HCT116 (cell line): ENCODE data around the gene HSP90AB1. TPM values are rescaled to one million over a fixed set of nuclear protein-coding genes. Genes with fewer than 3 reads are reported as not detected.

Source experiments
- ATAC-seq: fragments of 200-7000 bp; cut with Tn5 transposase; 2 replicates; pipeline ENCODE4 v1.9.1; 2020; ENCODE audit warnings: mild to moderate bottlenecking, moderate library complexity
- BruUV-seq: library from RNA; stranded (reverse); fragments of 400-500 nt; replicated peaks from 2 replicates; lab custom pipeline; 2021; lab: Mats Ljungman, UMichigan
- CTCF ChIA-PET: fragments of 300-600 bp; sonication (Branson Sonifier 250); formaldehyde crosslinking; loops from one replicate; lab custom pipeline; 2021; ENCODE audit warnings: antibody characterized with exemption; lab: Charles Lee
- POLR2A ChIA-PET: fragments of 300-600, 350-600 bp; sonication (Branson Sonifier 250); formaldehyde crosslinking; loops from one replicate; lab custom pipeline; 2021; ENCODE audit warnings: antibody characterized with exemption; lab: Charles Lee
- RAD21 ChIA-PET, 2 experiments: fragments of 300-600 bp; sonication (Branson Sonifier 250); formaldehyde crosslinking; loops; one replicate each; lab custom pipeline; 2023; ENCODE audit warnings: low total read pairs in 2 of 2; ENCODE audit not compliant: uncharacterized antibody in 2 of 2, unreplicated experiment in 2 of 2, low non-redundant PET in 1 of 2; lab: Charles Lee
- DNase-seq: peaks from one replicate; pipeline ENCODE4 v3.0.0-alpha.2; 2010; ENCODE audit warnings: low read depth, low spot score
- H2AFZ ChIP-seq: fragments of 200-600 bp; shearing (Covaris generic), sonication (generic); 2 replicates; pipeline ENCODE4 v1.6.1; 2017; ENCODE audit warnings: low read depth, mixed run types, mixed read lengths, antibody characterized with exemption, low read length; ENCODE audit not compliant: poor library complexity, severe bottlenecking
- H3K27ac ChIP-seq: 2 replicates; pipeline ENCODE4 v1.5.1; 2012; ENCODE audit warnings: low read depth, low read length
- H3K27me3 ChIP-seq: fragments of 200-600 bp; sonication (generic); 2 replicates; pipeline ENCODE4 v1.6.1; 2016; ENCODE audit warnings: mixed run types, low read length, mixed read lengths; ENCODE audit not compliant: insufficient read depth
- H3K36me3 ChIP-seq, 2 experiments: fragments of 200-500 bp in 1 of 2; fragments of 200-600 bp in 1 of 2; sonication (Bioruptor generic) in 1 of 2; sonication (generic) in 1 of 2; 2 replicates each; pipeline versions ENCODE4 v1.5.1 to v1.6.1; 2014 to 2016; ENCODE audit warnings: low read length in 2 of 2, inconsistent platforms in 1 of 2, mixed read lengths in 1 of 2, mixed run types in 1 of 2; ENCODE audit not compliant: insufficient read depth in 2 of 2, control insufficient read depth in 1 of 2
- H3K4me1 ChIP-seq, 2 experiments: fragments of 200-600 bp in 1 of 2; sonication (generic) in 1 of 2; 2 replicates each; pipeline versions ENCODE4 v1.5.1 to v1.6.1; 2012 to 2017; ENCODE audit warnings: low read length in 2 of 2, inconsistent platforms in 1 of 2, mild to moderate bottlenecking in 1 of 2, mixed read lengths in 1 of 2, mixed run types in 1 of 2, moderate library complexity in 1 of 2; ENCODE audit not compliant: insufficient read depth in 2 of 2, control insufficient read depth in 1 of 2
- H3K4me2 ChIP-seq: fragments of 200-600 bp; sonication (generic); 2 replicates; pipeline ENCODE4 v1.6.1; 2017; ENCODE audit warnings: mixed run types, low read length, mixed read lengths
- H3K4me3 ChIP-seq, 2 experiments: fragments of 200-600 bp in 1 of 2; sonication (generic) in 1 of 2; replicated peaks in 1 of 2; 2 replicates each; pipeline ENCODE4 v1.5.1; 2011 to 2016; ENCODE audit warnings: low read length in 2 of 2, control low read depth in 1 of 2, low read depth in 1 of 2, mild to moderate bottlenecking in 1 of 2, mixed read lengths in 1 of 2, mixed run types in 1 of 2
- H3K79me2 ChIP-seq: fragments of 200-600 bp; sonication (generic); 2 replicates; pipeline ENCODE4 v1.6.1; 2017; ENCODE audit warnings: mild to moderate bottlenecking, mixed run types, low read length, moderate library complexity, mixed read lengths; ENCODE audit not compliant: insufficient read depth
- H3K9ac ChIP-seq: fragments of 200-600 bp; sonication (generic); 2 replicates; pipeline ENCODE4 v1.6.1; 2016; ENCODE audit warnings: low read length, mixed read lengths
- H3K9me2 ChIP-seq: fragments of 200-600 bp; sonication (generic), shearing (Covaris generic); 2 replicates; pipeline ENCODE4 v1.6.1; 2017; ENCODE audit warnings: mixed run types, mild to moderate bottlenecking, moderate library complexity; ENCODE audit not compliant: insufficient read depth
- H3K9me3 ChIP-seq, 2 experiments: fragments of 200-500 bp in 1 of 2; fragments of 200-600 bp in 1 of 2; sonication (Bioruptor generic) in 1 of 2; sonication (generic) in 1 of 2; 2 replicates each; pipeline ENCODE4 v1.6.1; 2014 to 2017; ENCODE audit warnings: low read length in 2 of 2, mixed read lengths in 2 of 2, inconsistent platforms in 1 of 2, low read depth in 1 of 2, mild to moderate bottlenecking in 1 of 2, mixed run types in 1 of 2, moderate library complexity in 1 of 2; ENCODE audit not compliant: control insufficient read depth in 1 of 2, insufficient read depth in 1 of 2
- H4K20me1 ChIP-seq: fragments of 200-600 bp; sonication (generic), shearing (Covaris generic); 2 replicates; pipeline ENCODE4 v1.6.1; 2017; ENCODE audit warnings: mixed run types, mild to moderate bottlenecking, moderate library complexity; ENCODE audit not compliant: insufficient read depth
- CBX3 ChIP-seq: IDR thresholded peaks from 2 replicates; pipeline ENCODE4 v1.6.1; 2012; ENCODE audit warnings: low read depth
- CEBPB ChIP-seq: IDR thresholded peaks from 2 replicates; pipeline ENCODE4 v1.6.1; 2012; ENCODE audit warnings: low read depth
- EGR1 ChIP-seq: IDR thresholded peaks from 2 replicates; pipeline ENCODE4 v1.6.1; 2012; ENCODE audit warnings: low read depth
- POLR2AphosphoS5 ChIP-seq: IDR thresholded peaks from 2 replicates; pipeline ENCODE4 v1.6.1; 2011; ENCODE audit warnings: mild to moderate bottlenecking, low read depth, low read length, moderate library complexity
- RAD21 ChIP-seq: IDR thresholded peaks from 2 replicates; pipeline ENCODE4 v1.6.1; 2012; ENCODE audit warnings: low read depth, mild to moderate bottlenecking
- SRF ChIP-seq: IDR thresholded peaks from 2 replicates; pipeline ENCODE4 v1.6.1; 2012; ENCODE audit warnings: low read depth
- ZFX ChIP-seq: fragments of 450-650 bp; IDR thresholded peaks from 2 replicates; pipeline ENCODE4 v1.6.1; 2017
- ZNF274 ChIP-seq: fragments of 200-500 bp; sonication (Bioruptor generic); IDR thresholded peaks from 2 replicates; pipeline ENCODE4 v1.6.1; 2014; ENCODE audit warnings: mild to moderate bottlenecking, low read depth, low read length, inconsistent platforms
- intact Hi-C: fragments of 100-400 bp; cut with micrococcal nuclease; formaldehyde crosslinking; loops from 2 replicates; pipeline ENCODE4 v1.10.0; 2022
- total RNA-seq: library from RNA; stranded (reverse); gene quantifications from one replicate; pipeline ENCODE4 v1.2.1, GENCODE V29; 2021; ENCODE audit not compliant: unreplicated experiment
- TF ChIP-seq, protein P1 (sequence below), 3 experiments: fragments of 200-600 bp in 1 of 3; sonication (generic) in 1 of 3; IDR thresholded peaks in 2 of 3; conservative IDR thresholded peaks in 1 of 3; 2 replicates each; pipeline ENCODE4 v1.5.1; 2012 to 2017; ENCODE audit warnings: low read depth in 2 of 3, low read length in 2 of 3, antibody characterized with exemption in 1 of 3, borderline replicate concordance in 1 of 3, control low read depth in 1 of 3, mild to moderate bottlenecking in 1 of 3, mixed read lengths in 1 of 3, mixed run types in 1 of 3, moderate library complexity in 1 of 3; ENCODE audit not compliant: insufficient read depth in 1 of 3
- TF ChIP-seq, protein P2 (sequence below): IDR thresholded peaks from 2 replicates; pipeline ENCODE4 v1.6.1; 2012; ENCODE audit warnings: low read depth
- TF ChIP-seq, protein P3 (sequence below): IDR thresholded peaks from 2 replicates; pipeline ENCODE4 v1.6.1; 2012

HSP90AB1 gene
- total RNA-seq, 1 experiment from 2014 or later: 2,554 TPM

DNA sequence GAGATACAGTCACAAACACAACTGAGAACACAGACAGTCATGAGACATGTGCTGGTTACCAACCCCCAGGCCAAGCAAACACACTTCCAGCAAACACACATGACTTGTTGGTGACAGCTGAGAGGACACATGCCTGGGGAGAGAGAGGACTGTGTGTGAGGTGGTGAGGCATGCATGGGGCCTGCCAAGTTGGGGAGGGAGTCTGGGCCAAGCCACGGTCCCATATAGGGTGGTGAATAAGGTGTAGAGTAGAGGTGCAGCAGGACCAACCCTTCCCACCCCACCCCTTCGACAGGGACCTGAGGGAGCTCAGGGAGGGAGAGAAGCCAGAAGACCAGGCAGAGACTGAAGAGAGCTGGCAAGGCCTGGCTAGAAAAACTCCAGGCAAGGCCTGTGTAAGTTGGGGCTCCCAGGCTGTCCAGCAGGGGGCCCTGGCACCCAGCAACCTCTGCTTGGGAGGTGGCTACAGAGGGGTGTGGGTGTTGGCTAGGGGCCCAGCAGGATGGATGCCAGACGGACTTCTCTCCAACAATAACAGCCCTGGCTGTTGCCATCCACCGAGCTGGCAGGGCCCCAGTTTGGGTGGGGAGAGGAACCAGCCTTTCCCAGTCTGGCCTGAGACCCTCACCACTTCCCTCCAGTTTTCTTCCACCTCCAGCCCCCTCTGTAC, 25.5 kb upstream of the HSP90AB1 start:
- Histone ChIP-seq H3K4me3 (no peak overlapping the region; a peak in 1 of 4 replicates), H3K9me2 (no peaks in the 10 kb centered on the region), H3K9ac (peak overlapping the region; percentile 41), H3K27ac (peak overlapping the region; percentile 41), H3K4me2 (peak overlapping the region; percentile 59), H3K4me1 (peaks cover 45 to 71% of the 10 kb centered on the region in 2 experiments), H2AFZ (no peak overlapping the region), H3K9me3 (no peaks in the 10 kb centered on the region), H3K27me3 (no peaks in the 10 kb centered on the region)
- CTCF ChIA-PET: interaction anchor here (0.6 to 2.7 kb wide), 8 partner anchors 9 to 49 kb away, joined by 3 to 8 read pairs (median 6); partner anchors contain the start of gene HSP90AB1
- intact Hi-C loops: no loop called here
- no peak for DNase-seq
- peak; percentile 56 for ATAC-seq
- BruUV-seq: no TSS peak
- no peak for TF ChIP-seq CEBPB
- TF ChIP-seq RAD21: no peak
- TF ChIP-seq CBX3: no peak
- no peak for TF ChIP-seq EGR1
- TF ChIP-seq, protein P1, sequence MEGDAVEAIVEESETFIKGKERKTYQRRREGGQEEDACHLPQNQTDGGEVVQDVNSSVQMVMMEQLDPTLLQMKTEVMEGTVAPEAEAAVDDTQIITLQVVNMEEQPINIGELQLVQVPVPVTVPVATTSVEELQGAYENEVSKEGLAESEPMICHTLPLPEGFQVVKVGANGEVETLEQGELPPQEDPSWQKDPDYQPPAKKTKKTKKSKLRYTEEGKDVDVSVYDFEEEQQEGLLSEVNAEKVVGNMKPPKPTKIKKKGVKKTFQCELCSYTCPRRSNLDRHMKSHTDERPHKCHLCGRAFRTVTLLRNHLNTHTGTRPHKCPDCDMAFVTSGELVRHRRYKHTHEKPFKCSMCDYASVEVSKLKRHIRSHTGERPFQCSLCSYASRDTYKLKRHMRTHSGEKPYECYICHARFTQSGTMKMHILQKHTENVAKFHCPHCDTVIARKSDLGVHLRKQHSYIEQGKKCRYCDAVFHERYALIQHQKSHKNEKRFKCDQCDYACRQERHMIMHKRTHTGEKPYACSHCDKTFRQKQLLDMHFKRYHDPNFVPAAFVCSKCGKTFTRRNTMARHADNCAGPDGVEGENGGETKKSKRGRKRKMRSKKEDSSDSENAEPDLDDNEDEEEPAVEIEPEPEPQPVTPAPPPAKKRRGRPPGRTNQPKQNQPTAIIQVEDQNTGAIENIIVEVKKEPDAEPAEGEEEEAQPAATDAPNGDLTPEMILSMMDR (IDR thresholded peaks at IDR 0.05 in 2 of 3, conservative IDR thresholded peaks at IDR 0.05 in 1 of 3; ENCODE audit: borderline replicate concordance in 1 of 3, insufficient read depth in 1 of 3, low read depth in 2 of 3, low read length in 2 of 3): peak in 2 of 3 experiments; percentile 68 to 83; a peak in 4 of 6 replicates
- peak; percentile 46; the same call in 1 of the 2 replicates for TF ChIP-seq POLR2AphosphoS5
- TF ChIP-seq, protein P2, sequence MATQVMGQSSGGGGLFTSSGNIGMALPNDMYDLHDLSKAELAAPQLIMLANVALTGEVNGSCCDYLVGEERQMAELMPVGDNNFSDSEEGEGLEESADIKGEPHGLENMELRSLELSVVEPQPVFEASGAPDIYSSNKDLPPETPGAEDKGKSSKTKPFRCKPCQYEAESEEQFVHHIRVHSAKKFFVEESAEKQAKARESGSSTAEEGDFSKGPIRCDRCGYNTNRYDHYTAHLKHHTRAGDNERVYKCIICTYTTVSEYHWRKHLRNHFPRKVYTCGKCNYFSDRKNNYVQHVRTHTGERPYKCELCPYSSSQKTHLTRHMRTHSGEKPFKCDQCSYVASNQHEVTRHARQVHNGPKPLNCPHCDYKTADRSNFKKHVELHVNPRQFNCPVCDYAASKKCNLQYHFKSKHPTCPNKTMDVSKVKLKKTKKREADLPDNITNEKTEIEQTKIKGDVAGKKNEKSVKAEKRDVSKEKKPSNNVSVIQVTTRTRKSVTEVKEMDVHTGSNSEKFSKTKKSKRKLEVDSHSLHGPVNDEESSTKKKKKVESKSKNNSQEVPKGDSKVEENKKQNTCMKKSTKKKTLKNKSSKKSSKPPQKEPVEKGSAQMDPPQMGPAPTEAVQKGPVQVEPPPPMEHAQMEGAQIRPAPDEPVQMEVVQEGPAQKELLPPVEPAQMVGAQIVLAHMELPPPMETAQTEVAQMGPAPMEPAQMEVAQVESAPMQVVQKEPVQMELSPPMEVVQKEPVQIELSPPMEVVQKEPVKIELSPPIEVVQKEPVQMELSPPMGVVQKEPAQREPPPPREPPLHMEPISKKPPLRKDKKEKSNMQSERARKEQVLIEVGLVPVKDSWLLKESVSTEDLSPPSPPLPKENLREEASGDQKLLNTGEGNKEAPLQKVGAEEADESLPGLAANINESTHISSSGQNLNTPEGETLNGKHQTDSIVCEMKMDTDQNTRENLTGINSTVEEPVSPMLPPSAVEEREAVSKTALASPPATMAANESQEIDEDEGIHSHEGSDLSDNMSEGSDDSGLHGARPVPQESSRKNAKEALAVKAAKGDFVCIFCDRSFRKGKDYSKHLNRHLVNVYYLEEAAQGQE: no peak
- peak; percentile 48; the same call in 1 of the 2 replicates for TF ChIP-seq ZFX
- no peak for TF ChIP-seq ZNF274
- TF ChIP-seq, protein P3, sequence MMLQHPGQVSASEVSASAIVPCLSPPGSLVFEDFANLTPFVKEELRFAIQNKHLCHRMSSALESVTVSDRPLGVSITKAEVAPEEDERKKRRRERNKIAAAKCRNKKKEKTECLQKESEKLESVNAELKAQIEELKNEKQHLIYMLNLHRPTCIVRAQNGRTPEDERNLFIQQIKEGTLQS: no peak
- no peak for TF ChIP-seq SRF
- TF ChIP-seq, all 23 proteins: peak for 3
- Histone ChIP-seq H4K20me1 (peaks cover 4% of the 10 kb centered on the region; the same call in 1 of the 2 replicates), H3K36me3 (peaks cover 0 to 5% of the 10 kb centered on the region in 2 experiments; a peak in 1 of 4 replicates), H3K79me2 (peaks cover 29% of the 10 kb centered on the region)
- POLR2A ChIA-PET: interaction anchor here (0.5 to 4.5 kb wide), 2 partner anchors 25 to 100 kb away, joined by 4 to 22 read pairs; partner anchors contain the start of gene HSP90AB1
- RAD21 ChIA-PET: no interaction called here
